H1 (cell line): Measurements from ENCODE around the gene AQP2. TPM values are rescaled to one million over a fixed set of nuclear protein-coding genes. Genes with fewer than 3 reads are reported as not detected.

Experiments used
- CHD1 ChIP-seq: IDR thresholded peaks from 2 replicates; pipeline ENCODE4 v1.6.1; 2012; ENCODE audit warnings: low read depth, low read length, improper control_type of control experiment
- SAP30 ChIP-seq: fragments of 300-600 bp; sonication (generic); IDR thresholded peaks from 2 replicates; pipeline ENCODE4 v1.7.1; 2012; ENCODE audit warnings: low read length, moderate library complexity, mild to moderate bottlenecking, inconsistent platforms; ENCODE audit not compliant: insufficient read depth, insufficient replicate concordance
- SIX5 ChIP-seq: IDR thresholded peaks from 2 replicates; pipeline ENCODE4 v1.6.1; 2011; ENCODE audit warnings: mild to moderate bottlenecking, low read depth, low read length
- polyA plus RNA-seq, 7 experiments: library from polyadenylated mRNA; depleted of rRNA in 3 of 7; stranded (reverse) in 5 of 7; unstranded in 2 of 7; fragments of >200 nt in 5 of 7; fragments of 200-250 nt in 2 of 7; gene quantifications; 1 replicate in 5 of 7; 2 replicates in 1 of 7; 4 replicates in 1 of 7; pipeline versions ENCODE4 v1.2.1 to v1.2.3, GENCODE V29; 2011 to 2013; ENCODE audit warnings: missing spikeins in 2 of 7, mixed read lengths in 2 of 7
- total RNA-seq: library from RNA; stranded (reverse); fragmentation: NEBNext Ultra II Directional; extraction: Animal tissue kit (Norgen Biotek cat#: 25700); gene quantifications from 2 replicates; pipeline ENCODE4 v1.2.1, GENCODE V29; 2021
- TF ChIP-seq, protein P1 (sequence below): IDR thresholded peaks from 2 replicates; pipeline ENCODE4 v1.6.1; 2012; ENCODE audit warnings: inconsistent platforms

Gene AQP2
- total and polyA plus RNA-seq, 2 of the 8 experiments (the other 6 are each of a cell fraction or from before 2014, with no cell fraction given): not detected

DNA sequence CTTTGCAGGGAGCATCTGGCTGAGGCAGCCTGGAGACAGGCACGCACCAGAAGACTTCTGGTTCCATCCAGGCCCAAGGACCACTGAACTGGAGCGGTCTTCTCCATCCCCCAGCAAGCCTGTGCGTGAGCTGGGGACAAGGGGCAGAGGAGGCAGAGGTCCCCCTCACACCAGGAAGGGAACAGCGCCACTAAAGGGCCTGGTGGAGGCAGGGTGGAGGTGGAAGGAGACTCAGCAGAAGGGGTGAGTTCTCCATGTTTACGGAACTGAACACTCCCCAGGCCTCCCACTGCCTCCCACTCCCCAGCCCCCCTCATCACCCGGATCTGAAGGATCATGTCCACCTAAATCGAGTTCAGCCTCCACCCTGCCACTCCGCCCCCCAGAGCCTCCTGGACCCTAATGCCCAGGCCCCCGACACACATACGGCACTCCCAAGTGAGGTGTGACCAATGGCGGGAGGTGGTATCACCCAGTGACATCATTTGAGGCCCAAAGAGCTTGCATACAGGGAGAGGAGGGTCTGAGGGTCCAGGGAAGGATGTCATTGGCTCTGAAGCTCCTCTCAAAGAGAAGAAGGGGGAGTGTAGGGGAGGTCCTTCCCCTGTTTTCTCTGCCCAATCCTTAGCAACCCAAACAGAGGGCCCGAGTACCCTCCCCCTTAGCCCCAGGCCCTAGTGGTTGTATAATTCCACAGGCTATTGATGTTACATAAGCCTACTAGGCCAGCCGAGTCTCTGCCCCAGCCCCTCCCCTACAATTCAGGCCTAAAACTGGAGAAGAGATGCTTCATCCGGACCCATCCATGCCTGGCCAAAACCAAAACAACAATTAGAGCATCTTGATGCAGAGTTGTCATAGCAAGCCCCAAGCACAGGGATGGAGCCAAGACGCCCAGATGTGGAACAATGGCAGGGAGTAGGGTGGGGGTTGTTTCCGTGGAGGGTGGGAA lies 47.9 kb upstream of the AQP2 start (continued):
- TF ChIP-seq SAP30 (no peak), SIX5 (no peak), CHD1 (no peak)
- TF ChIP-seq, protein P1, sequence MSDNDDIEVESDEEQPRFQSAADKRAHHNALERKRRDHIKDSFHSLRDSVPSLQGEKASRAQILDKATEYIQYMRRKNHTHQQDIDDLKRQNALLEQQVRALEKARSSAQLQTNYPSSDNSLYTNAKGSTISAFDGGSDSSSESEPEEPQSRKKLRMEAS: 0 out of 2 replicates have a peak, but pooled peaks have one; percentile 10
